Suprapubic skin (tissue), 4 donors: ENCODE data around the gene ZNF532.

Experiments used
- POLR2A ChIP-seq, 2 donors: fragments of 450-650 bp; IDR thresholded peaks; one replicate each; pipeline ENCODE4 v1.6.1; 2017; ENCODE audit warnings: antibody characterized with exemption in 2 of 2, mild to moderate bottlenecking in 2 of 2, moderate library complexity in 2 of 2
- POLR2AphosphoS5 ChIP-seq, 3 donors: sonication (generic); formaldehyde crosslinking; IDR thresholded peaks; one replicate each; pipeline ENCODE4 v1.6.1; 2017; ENCODE audit warnings: antibody characterized with exemption in 3 of 3
- TF ChIP-seq, protein P1 (sequence below), 2 donors: fragments of 200-600 bp in 1 of 2; fragments of 450-650 bp in 1 of 2; sonication (generic) in 1 of 2; IDR thresholded peaks; one replicate each; pipeline ENCODE4 v1.5.1; 2016 to 2019; ENCODE audit warnings: antibody characterized with exemption in 2 of 2, mild to moderate bottlenecking in 1 of 2, moderate library complexity in 1 of 2

DNA sequence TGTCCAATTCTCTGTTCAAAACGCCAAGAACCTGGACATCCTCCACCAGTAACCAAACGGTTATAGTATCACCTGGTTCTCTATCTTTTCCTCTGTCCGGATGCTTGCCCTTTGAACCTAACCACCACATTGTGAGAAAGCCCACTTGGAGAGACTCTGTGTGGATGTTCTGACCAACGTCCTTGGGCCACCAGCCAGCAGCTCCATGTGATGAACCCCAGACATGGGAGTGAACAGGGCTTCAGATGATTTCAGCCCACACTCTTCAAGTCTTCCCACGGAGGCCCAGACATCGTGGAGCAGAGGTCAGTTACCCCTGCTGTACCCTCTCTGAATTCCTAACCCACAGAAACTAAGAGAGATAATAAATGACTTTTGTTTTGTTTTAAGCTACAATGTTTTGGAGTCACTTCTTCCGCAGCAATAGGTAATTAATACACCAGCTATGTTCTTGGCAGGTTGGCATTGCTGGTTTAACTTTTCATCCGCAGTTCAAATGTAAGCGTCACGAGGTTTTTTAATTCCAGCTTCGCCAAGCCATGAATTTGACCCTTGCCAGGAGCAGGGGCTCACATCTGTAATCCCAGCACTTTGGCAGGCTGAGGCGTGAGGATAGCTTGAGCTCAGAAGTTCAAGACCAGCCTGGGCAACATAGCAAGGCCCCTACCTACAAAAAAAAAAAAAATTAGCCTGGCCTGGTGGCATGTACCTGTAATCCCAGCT is 36.1 kb upstream of the ZNF532 start:
- TF ChIP-seq POLR2A (IDR thresholded peaks at IDR 0.05) (no peak), POLR2AphosphoS5 (IDR thresholded peaks at IDR 0.05) (no peak)
- TF ChIP-seq, protein P1, sequence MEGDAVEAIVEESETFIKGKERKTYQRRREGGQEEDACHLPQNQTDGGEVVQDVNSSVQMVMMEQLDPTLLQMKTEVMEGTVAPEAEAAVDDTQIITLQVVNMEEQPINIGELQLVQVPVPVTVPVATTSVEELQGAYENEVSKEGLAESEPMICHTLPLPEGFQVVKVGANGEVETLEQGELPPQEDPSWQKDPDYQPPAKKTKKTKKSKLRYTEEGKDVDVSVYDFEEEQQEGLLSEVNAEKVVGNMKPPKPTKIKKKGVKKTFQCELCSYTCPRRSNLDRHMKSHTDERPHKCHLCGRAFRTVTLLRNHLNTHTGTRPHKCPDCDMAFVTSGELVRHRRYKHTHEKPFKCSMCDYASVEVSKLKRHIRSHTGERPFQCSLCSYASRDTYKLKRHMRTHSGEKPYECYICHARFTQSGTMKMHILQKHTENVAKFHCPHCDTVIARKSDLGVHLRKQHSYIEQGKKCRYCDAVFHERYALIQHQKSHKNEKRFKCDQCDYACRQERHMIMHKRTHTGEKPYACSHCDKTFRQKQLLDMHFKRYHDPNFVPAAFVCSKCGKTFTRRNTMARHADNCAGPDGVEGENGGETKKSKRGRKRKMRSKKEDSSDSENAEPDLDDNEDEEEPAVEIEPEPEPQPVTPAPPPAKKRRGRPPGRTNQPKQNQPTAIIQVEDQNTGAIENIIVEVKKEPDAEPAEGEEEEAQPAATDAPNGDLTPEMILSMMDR (IDR thresholded peaks at IDR 0.05): no peak
